ENCODE results near the gene MRPL24. TPM values are rescaled to one million over a fixed set of nuclear protein-coding genes. Genes with fewer than 3 reads are reported as not detected.

The MRPL24 gene
- total and polyA plus RNA-seq, 9 of the 15 experiments (the other 6 are each of a cell fraction or from before 2014, with no cell fraction given): 74.3 to 267 (median 113) TPM

GRCh38 chr1:156727926-156728598 is 12.8 kb downstream of the MRPL24 start, which contains the start of gene METTL25B (continued):
- TF ChIP-seq ZNF644 (tag; IDR thresholded peaks at IDR 0.05; ENCODE audit: low read depth): no peak
- TF ChIP-seq MBD1 (CRISPR knock-in tag; IDR thresholded peaks at IDR 0.05): no peak
- no peak for TF ChIP-seq YBX1 (IDR thresholded peaks at IDR 0.05)
- no peak for TF ChIP-seq ZNF830 (CRISPR knock-in tag; IDR thresholded peaks at IDR 0.05)
- no peak for TF ChIP-seq ESRRA (IDR thresholded peaks at IDR 0.05; ENCODE audit: borderline replicate concordance, low read depth)
- no peak for TF ChIP-seq COPS2 (conservative IDR thresholded peaks at IDR 0.05)
- TF ChIP-seq, protein P1, sequence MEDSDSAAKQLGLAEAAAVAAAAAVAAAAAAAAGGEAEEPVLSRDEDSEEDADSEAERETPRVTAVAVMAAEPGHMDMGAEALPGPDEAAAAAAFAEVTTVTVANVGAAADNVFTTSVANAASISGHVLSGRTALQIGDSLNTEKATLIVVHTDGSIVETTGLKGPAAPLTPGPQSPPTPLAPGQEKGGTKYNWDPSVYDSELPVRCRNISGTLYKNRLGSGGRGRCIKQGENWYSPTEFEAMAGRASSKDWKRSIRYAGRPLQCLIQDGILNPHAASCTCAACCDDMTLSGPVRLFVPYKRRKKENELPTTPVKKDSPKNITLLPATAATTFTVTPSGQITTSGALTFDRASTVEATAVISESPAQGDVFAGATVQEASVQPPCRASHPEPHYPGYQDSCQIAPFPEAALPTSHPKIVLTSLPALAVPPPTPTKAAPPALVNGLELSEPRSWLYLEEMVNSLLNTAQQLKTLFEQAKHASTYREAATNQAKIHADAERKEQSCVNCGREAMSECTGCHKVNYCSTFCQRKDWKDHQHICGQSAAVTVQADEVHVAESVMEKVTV (CRISPR knock-in tag; IDR thresholded peaks at IDR 0.05): no peak
- no peak for TF ChIP-seq ZNF764 (CRISPR knock-in tag; IDR thresholded peaks at IDR 0.05; ENCODE audit: low read depth)
- no peak for TF ChIP-seq MAFG (tag; conservative IDR thresholded peaks at IDR 0.05)
- TF ChIP-seq LEF1 (IDR thresholded peaks at IDR 0.05): no peak
- no peak for TF ChIP-seq NFE2L1 (tag; IDR thresholded peaks at IDR 0.05; ENCODE audit: borderline replicate concordance, low read depth)
- TF ChIP-seq CBX2 (IDR thresholded peaks at IDR 0.05; ENCODE audit: insufficient read depth, low read length, poor library complexity, severe bottlenecking): no peak
- TF ChIP-seq POLR2G (IDR thresholded peaks at IDR 0.05; ENCODE audit: low read depth, low read length): peak; percentile 93; the same call in 1 of the 2 replicates
- no peak for TF ChIP-seq BACH1 (tag; IDR thresholded peaks at IDR 0.05)
- no peak for TF ChIP-seq NFYB (IDR thresholded peaks at IDR 0.05; ENCODE audit: extremely low read depth, insufficient read length)
- 0 out of 2 replicates have a peak, but pooled peaks have one; percentile 66 for TF ChIP-seq ELF2 (CRISPR knock-in tag; IDR thresholded peaks at IDR 0.05)
- TF ChIP-seq, protein P2, sequence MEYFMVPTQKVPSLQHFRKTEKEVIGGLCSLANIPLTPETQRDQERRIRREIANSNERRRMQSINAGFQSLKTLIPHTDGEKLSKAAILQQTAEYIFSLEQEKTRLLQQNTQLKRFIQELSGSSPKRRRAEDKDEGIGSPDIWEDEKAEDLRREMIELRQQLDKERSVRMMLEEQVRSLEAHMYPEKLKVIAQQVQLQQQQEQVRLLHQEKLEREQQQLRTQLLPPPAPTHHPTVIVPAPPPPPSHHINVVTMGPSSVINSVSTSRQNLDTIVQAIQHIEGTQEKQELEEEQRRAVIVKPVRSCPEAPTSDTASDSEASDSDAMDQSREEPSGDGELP (CRISPR knock-in tag; IDR thresholded peaks at IDR 0.05; ENCODE audit: borderline replicate concordance): peak; percentile 46; the same call in 1 of the 2 replicates
- no peak for TF ChIP-seq ZNF217 (CRISPR knock-in tag; IDR thresholded peaks at IDR 0.05)
- TF ChIP-seq MTA1 (IDR thresholded peaks at IDR 0.05; ENCODE audit: borderline replicate concordance): no peak; the same call in 1 of the 2 replicates
- no peak for TF ChIP-seq ZEB2 (IDR thresholded peaks at IDR 0.05)
- no peak for TF ChIP-seq MTF1 (CRISPR knock-in tag; IDR thresholded peaks at IDR 0.05; ENCODE audit: borderline replicate concordance)
- TF ChIP-seq RBFOX2 (IDR thresholded peaks at IDR 0.05; ENCODE audit: low read depth, low read length): peak; percentile 93
- TF ChIP-seq MAFF (IDR thresholded peaks at IDR 0.05; ENCODE audit: low read length): no peak
- peak; percentile 76 for TF ChIP-seq ATF1 (CRISPR knock-in tag; IDR thresholded peaks at IDR 0.05)
- no peak for TF ChIP-seq ATF1 (tag; IDR thresholded peaks at IDR 0.05)
- no peak for TF ChIP-seq ZNF699 (CRISPR knock-in tag; IDR thresholded peaks at IDR 0.05; ENCODE audit: insufficient replicate concordance)
